Vagina (tissue), 2 donors: ENCODE measurements around the gene CD40. TPM values are rescaled to one million over a fixed set of nuclear protein-coding genes. Genes with fewer than 3 reads are reported as not detected.

Experiments
- DNase-seq, 2 donors: peaks; one replicate each; pipeline ENCODE4 v3.0.0-alpha.2; 2017; ENCODE audit errors: extremely low spot score in 2 of 2
- H3K27ac ChIP-seq: fragments of 200-600 bp; sonication (generic); one replicate; pipeline ENCODE4 v1.5.1; 2019
- H3K27me3 ChIP-seq: fragments of 200-600 bp; sonication (generic); one replicate; pipeline ENCODE4 v1.5.1; 2019
- H3K36me3 ChIP-seq, 2 donors: fragments of 200-600 bp; sonication (generic); one replicate each; pipeline ENCODE4 v1.5.1; 2017 to 2019
- H3K4me1 ChIP-seq: fragments of 200-600 bp; sonication (generic); one replicate; pipeline ENCODE4 v1.5.1; 2019
- H3K4me3 ChIP-seq, 2 donors: fragments of 200-600 bp; sonication (generic); 1 replicate in 1 of 2; 2 replicates in 1 of 2; pipeline ENCODE4 v1.5.1; 2016 to 2019
- H3K9me3 ChIP-seq: fragments of 200-600 bp; sonication (generic); one replicate; pipeline ENCODE4 v1.5.1; 2019
- POLR2A ChIP-seq, 2 donors: fragments of 450-650 bp; IDR thresholded peaks; one replicate each; pipeline ENCODE4 v1.6.1; 2017; ENCODE audit warnings: antibody characterized with exemption in 2 of 2, mild to moderate bottlenecking in 2 of 2, moderate library complexity in 2 of 2
- POLR2AphosphoS5 ChIP-seq, 2 donors: sonication (generic); formaldehyde crosslinking; IDR thresholded peaks; one replicate each; pipeline ENCODE4 v1.9.0; 2017; ENCODE audit warnings: antibody characterized with exemption in 2 of 2, mild to moderate bottlenecking in 2 of 2, low read depth in 1 of 2; ENCODE audit not compliant: insufficient read depth in 1 of 2
- intact Hi-C: fragments of 100-400 bp; cut with DNase I; formaldehyde crosslinking; loops from one replicate; pipeline ENCODE4 v1.15.1; 2023
- total RNA-seq: library from RNA; depleted of rRNA; stranded (reverse); fragments of >200 nt; gene quantifications from one replicate; pipeline ENCODE4 v1.2.3, GENCODE V29; 2016
- TF ChIP-seq, protein P1 (sequence below), 3 experiments: fragments of 450-650 bp in 2 of 3; fragments of 200-600 bp in 1 of 3; sonication (generic) in 1 of 3; IDR thresholded peaks; one replicate each; pipeline ENCODE4 v1.5.1; 2017 to 2019; ENCODE audit warnings: antibody characterized with exemption in 3 of 3, mild to moderate bottlenecking in 2 of 3, moderate library complexity in 2 of 3

CD40 gene
- total RNA-seq, 1 donor from 2014 or later = 24.6 TPM

DNA sequence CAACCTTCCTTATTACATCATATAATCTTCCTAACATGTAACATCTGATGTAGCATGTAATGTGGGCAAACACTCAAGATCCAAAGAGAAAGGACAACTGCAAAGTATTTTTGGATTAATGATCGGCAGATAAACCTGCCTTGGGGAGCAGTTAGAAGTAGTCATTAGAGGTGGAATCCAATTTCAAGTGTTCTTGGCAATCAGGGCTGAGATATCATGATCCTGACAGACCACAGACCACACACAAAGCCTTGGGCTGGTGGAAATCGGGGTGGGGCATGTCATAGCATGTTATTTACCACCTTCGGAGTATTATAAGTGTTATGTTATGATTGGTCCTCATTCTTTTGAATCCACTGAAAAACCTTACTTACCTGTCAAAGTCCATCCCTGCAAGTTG is 44.7 kb upstream of the CD40 start:
- Histone ChIP-seq H3K36me3 (peaks cover 0 to 58% of the 10 kb centered on the region in 2 donors), H3K4me1 (no peaks in the 10 kb centered on the region), H3K9me3 (no peaks in the 10 kb centered on the region), H3K27me3 (no peaks in the 10 kb centered on the region), H3K27ac (no peak overlapping the region), H3K4me3 (no peak overlapping the region)
- no peak for TF ChIP-seq POLR2AphosphoS5 (IDR thresholded peaks at IDR 0.05; ENCODE audit: insufficient read depth in 1 of 2, low read depth in 1 of 2)
- TF ChIP-seq, protein P1, sequence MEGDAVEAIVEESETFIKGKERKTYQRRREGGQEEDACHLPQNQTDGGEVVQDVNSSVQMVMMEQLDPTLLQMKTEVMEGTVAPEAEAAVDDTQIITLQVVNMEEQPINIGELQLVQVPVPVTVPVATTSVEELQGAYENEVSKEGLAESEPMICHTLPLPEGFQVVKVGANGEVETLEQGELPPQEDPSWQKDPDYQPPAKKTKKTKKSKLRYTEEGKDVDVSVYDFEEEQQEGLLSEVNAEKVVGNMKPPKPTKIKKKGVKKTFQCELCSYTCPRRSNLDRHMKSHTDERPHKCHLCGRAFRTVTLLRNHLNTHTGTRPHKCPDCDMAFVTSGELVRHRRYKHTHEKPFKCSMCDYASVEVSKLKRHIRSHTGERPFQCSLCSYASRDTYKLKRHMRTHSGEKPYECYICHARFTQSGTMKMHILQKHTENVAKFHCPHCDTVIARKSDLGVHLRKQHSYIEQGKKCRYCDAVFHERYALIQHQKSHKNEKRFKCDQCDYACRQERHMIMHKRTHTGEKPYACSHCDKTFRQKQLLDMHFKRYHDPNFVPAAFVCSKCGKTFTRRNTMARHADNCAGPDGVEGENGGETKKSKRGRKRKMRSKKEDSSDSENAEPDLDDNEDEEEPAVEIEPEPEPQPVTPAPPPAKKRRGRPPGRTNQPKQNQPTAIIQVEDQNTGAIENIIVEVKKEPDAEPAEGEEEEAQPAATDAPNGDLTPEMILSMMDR (IDR thresholded peaks at IDR 0.05) = no peak
- TF ChIP-seq POLR2A (IDR thresholded peaks at IDR 0.05) = no peak
- no peak for DNase-seq
- intact Hi-C loops = no loop called here

- H3K36me3 ChIP-seq = peaks cover 0 to 58% of the 10 kb centered on the region in 2 donors
Measured at GRCh38 chr20:46074006-46074405, 44.1 kb upstream of the CD40 start.

GRCh38 chr20:46076806-46077205 is 41.3 kb upstream of the CD40 start:
- TF ChIP-seq POLR2A (IDR thresholded peaks at IDR 0.05) (no peak), POLR2AphosphoS5 (IDR thresholded peaks at IDR 0.05; ENCODE audit: insufficient read depth in 1 of 2, low read depth in 1 of 2) (no peak)
- TF ChIP-seq, protein P1 (IDR thresholded peaks at IDR 0.05) = no peak
- Histone ChIP-seq H3K27ac (no peak overlapping the region), H3K36me3 (peaks cover 0 to 45% of the 10 kb centered on the region in 2 donors), H3K4me3 (no peak overlapping the region), H3K4me1 (peaks cover 17% of the 10 kb centered on the region), H3K27me3 (no peaks in the 10 kb centered on the region), H3K9me3 (no peaks in the 10 kb centered on the region)
- DNase-seq = no peak
- intact Hi-C loops = no loop called here

More at GRCh38 chr20:46074006-46074405, 44.1 kb upstream of the CD40 start:
- intact Hi-C loops = no loop called here
- Histone ChIP-seq H3K4me1 (peaks cover 5% of the 10 kb centered on the region), H3K9me3 (no peaks in the 10 kb centered on the region), H3K4me3 (no peak overlapping the region), H3K27me3 (no peaks in the 10 kb centered on the region), H3K27ac (no peak overlapping the region)
- TF ChIP-seq POLR2A (IDR thresholded peaks at IDR 0.05) (no peak), POLR2AphosphoS5 (IDR thresholded peaks at IDR 0.05; ENCODE audit: insufficient read depth in 1 of 2, low read depth in 1 of 2) (no peak)
- TF ChIP-seq, protein P1 (IDR thresholded peaks at IDR 0.05) = no peak
- no peak for DNase-seq

- intact Hi-C loops = no loop called here
- Histone ChIP-seq H3K9me3 (no peaks in the 10 kb centered on the region), H3K36me3 (peaks cover 0 to 45% of the 10 kb centered on the region in 2 donors), H3K27ac (no peak overlapping the region), H3K4me1 (peaks cover 24% of the 10 kb centered on the region), H3K4me3 (no peak overlapping the region), H3K27me3 (no peaks in the 10 kb centered on the region)
- no peak for DNase-seq
- no peak for TF ChIP-seq POLR2A (IDR thresholded peaks at IDR 0.05)
- no peak for TF ChIP-seq POLR2AphosphoS5 (IDR thresholded peaks at IDR 0.05; ENCODE audit: insufficient read depth in 1 of 2, low read depth in 1 of 2)
- TF ChIP-seq, protein P1 (IDR thresholded peaks at IDR 0.05) = no peak
Measured at GRCh38 chr20:46077642-46078305, 40.3 kb upstream of the CD40 start.

GRCh38 chr20:46078954-46079353 is 39.2 kb upstream of the CD40 start:
- no peak for DNase-seq
- Histone ChIP-seq H3K4me1 (peaks cover 36% of the 10 kb centered on the region), H3K4me3 (no peak overlapping the region), H3K27me3 (no peaks in the 10 kb centered on the region), H3K27ac (no peak overlapping the region), H3K36me3 (peaks cover 0 to 45% of the 10 kb centered on the region in 2 donors), H3K9me3 (no peaks in the 10 kb centered on the region)
- TF ChIP-seq, protein P1 (IDR thresholded peaks at IDR 0.05) = no peak
- TF ChIP-seq POLR2A (IDR thresholded peaks at IDR 0.05) (no peak), POLR2AphosphoS5 (IDR thresholded peaks at IDR 0.05; ENCODE audit: insufficient read depth in 1 of 2, low read depth in 1 of 2) (no peak)
- intact Hi-C loops = no loop called here
